Measurements from ENCODE around the gene C9.

C9 gene

DNA sequence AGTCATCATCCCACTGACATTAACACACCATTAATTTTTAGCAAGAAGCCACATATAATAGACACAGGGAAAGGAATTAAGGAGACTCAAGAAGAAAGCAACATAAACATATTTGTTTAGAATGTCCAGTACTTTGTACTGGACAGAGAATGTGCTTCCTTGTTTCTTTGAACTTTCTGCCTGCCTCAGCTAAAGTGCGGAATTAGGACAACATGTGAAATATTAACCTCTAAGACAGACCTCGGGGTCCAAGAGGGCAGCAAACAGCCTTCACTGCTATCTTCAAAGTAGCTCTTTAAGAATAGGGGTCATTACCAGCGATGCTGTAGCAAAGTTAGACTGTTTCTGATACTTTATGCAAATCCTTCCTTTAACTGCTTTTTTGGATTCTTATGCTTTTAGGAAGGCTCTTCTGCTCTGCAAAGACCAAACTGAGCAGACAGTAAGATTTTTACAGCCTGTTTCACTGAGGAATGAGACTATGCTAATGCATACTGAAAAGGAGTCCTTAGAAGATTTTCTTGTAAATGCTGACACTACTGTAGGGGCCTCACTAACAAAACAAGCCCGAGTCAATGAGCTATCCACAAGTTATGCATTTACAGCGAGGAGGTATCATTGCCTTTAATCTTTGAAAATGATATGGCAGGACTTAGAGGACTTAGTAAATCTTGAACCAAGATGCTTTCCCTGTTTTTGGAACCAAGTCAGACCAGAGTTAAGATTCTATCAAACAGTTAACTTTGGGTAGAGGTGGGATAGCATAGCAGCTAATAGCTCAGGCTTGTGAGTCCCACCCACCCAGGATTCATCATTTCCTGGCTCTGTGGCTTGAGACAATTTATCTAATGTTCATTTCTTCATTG is 36.7 kb upstream of the C9 start:
- Histone ChIP-seq H3K36me3 (ENCODE audit: insufficient read depth) (no peaks in the 10 kb centered on the region), H3K27ac (no peak overlapping the region), H3K4me2 (no peak overlapping the region), H3K27me3 (ENCODE audit: insufficient read depth, low read depth) (no peaks in the 10 kb centered on the region), H3K4me3 (IDR thresholded peaks at IDR 0.05; ENCODE audit: insufficient read depth, low read depth, low read length) (no peak overlapping the region), H3K4me1 (ENCODE audit: low read depth, poor library complexity, severe bottlenecking) (no peaks in the 10 kb centered on the region), H3K9ac (no peak overlapping the region), H2AFZ (ENCODE audit: low read depth) (no peak overlapping the region), H3K79me2 (ENCODE audit: insufficient read depth, low read depth) (no peaks in the 10 kb centered on the region), H4K20me1 (ENCODE audit: insufficient read depth) (no peaks in the 10 kb centered on the region)
- TF ChIP-seq, protein P1, sequence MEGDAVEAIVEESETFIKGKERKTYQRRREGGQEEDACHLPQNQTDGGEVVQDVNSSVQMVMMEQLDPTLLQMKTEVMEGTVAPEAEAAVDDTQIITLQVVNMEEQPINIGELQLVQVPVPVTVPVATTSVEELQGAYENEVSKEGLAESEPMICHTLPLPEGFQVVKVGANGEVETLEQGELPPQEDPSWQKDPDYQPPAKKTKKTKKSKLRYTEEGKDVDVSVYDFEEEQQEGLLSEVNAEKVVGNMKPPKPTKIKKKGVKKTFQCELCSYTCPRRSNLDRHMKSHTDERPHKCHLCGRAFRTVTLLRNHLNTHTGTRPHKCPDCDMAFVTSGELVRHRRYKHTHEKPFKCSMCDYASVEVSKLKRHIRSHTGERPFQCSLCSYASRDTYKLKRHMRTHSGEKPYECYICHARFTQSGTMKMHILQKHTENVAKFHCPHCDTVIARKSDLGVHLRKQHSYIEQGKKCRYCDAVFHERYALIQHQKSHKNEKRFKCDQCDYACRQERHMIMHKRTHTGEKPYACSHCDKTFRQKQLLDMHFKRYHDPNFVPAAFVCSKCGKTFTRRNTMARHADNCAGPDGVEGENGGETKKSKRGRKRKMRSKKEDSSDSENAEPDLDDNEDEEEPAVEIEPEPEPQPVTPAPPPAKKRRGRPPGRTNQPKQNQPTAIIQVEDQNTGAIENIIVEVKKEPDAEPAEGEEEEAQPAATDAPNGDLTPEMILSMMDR (conservative IDR thresholded peaks at IDR 0.05; ENCODE audit: low read depth, low read length) = no peak

DNA sequence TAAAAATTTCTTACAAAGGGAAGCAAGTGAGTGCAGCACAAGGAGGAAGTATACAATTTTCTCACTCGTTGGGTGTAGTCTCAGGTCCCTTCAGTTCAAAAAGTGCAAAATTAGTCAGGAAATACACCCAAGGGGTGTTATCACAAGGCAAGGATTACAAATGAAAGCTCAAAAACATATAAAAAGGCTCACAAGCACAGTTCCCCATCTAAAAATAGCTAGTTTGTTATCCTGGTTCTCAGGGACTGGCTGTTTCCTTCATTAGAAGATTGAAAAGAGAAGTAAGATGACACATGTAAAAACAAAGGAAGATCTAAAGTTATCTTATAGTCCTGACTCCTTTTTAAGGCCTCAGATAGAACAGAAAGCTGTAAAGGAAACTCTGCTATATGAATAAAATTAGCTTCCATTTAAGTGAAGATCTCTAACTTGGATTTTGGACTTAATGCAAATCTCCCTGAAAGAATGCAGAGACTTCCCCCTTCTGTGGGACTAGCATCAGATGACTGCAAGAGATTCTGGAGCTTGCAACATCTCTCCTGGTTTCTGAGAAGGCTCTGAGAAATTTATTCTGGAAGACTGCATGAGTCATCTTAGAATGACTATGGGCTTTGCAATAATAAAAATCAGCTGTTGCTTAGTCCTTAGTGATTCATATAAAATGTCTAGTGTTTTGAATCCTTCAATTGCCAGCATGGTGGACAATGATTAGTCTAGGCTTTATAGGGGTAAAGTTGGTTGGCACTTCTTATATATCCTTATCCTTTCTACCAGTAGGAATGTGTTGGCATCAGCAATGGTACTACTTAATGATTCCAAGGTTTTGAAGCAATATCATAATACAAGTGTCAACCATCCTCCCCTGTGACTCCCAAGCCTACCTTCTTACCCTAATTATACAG is 35.1 kb upstream of the C9 start:
- no peak overlapping the region for H3K27ac ChIP-seq
- H3K4me1 ChIP-seq (ENCODE audit: low read depth, poor library complexity, severe bottlenecking) = no peaks in the 10 kb centered on the region
- no peaks in the 10 kb centered on the region for H4K20me1 ChIP-seq (ENCODE audit: insufficient read depth)
- no peak overlapping the region for H2AFZ ChIP-seq (ENCODE audit: low read depth)
- no peaks in the 10 kb centered on the region for H3K79me2 ChIP-seq (ENCODE audit: insufficient read depth, low read depth)
- TF ChIP-seq, protein P1 (conservative IDR thresholded peaks at IDR 0.05; ENCODE audit: low read depth, low read length) = no peak
- no peaks in the 10 kb centered on the region for H3K36me3 ChIP-seq (ENCODE audit: insufficient read depth)
- no peak overlapping the region for H3K4me2 ChIP-seq
- no peaks in the 10 kb centered on the region for H3K27me3 ChIP-seq (ENCODE audit: insufficient read depth, low read depth)
- H3K4me3 ChIP-seq (IDR thresholded peaks at IDR 0.05; ENCODE audit: insufficient read depth, low read depth, low read length) = no peak overlapping the region
- H3K9ac ChIP-seq = no peak overlapping the region

DNA sequence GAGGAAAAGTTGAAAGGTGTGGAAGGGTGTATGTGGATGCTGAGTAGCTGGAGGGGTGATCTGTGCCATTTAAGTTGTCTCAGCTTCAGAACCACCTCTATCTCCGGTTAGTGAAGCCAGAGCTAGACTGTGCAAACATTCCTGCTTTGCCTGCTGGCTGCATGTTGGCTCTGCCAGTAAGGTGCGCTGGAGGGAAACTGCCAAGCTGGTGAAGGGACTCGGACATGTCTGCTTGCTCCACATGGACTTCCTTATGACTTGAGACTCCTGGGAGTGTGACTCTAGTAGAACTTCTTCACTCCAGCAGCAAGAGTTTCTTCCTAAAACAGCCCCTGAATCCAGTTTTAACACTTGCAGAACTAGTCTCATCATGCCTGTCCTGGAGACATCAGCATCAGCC is 32.5 kb upstream of the C9 start:
- H3K4me1 ChIP-seq (ENCODE audit: low read depth, poor library complexity, severe bottlenecking) = no peaks in the 10 kb centered on the region
- no peaks in the 10 kb centered on the region for H3K36me3 ChIP-seq (ENCODE audit: insufficient read depth)
- no peaks in the 10 kb centered on the region for H4K20me1 ChIP-seq (ENCODE audit: insufficient read depth)
- H3K4me2 ChIP-seq = no peak overlapping the region
- TF ChIP-seq, protein P1 (conservative IDR thresholded peaks at IDR 0.05; ENCODE audit: low read depth, low read length) = no peak
- no peak overlapping the region for H3K4me3 ChIP-seq (IDR thresholded peaks at IDR 0.05; ENCODE audit: insufficient read depth, low read depth, low read length)
- H3K79me2 ChIP-seq (ENCODE audit: insufficient read depth, low read depth) = no peaks in the 10 kb centered on the region
- H2AFZ ChIP-seq (ENCODE audit: low read depth) = no peak overlapping the region
- no peak overlapping the region for H3K27ac ChIP-seq
- H3K9ac ChIP-seq = no peak overlapping the region
- H3K27me3 ChIP-seq (ENCODE audit: insufficient read depth, low read depth) = no peaks in the 10 kb centered on the region

DNA sequence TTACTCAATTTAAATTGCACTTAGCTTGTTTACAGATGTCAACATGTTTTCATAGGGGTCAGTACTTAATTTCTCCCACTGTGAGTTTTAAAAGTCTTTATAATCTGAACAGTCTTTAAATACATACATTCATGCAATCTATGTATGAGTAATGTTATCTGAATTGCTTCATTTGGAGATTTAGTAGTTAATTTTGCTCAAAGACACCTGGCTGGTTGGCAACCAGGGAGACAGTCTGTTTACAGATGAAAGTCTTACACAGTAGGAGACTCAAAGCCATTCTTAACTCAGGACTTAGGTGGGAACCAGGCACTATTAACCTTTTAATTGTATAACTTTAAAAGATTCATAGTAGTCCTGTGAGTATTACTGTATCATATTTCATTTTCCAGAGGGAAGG is 31.2 kb upstream of the C9 start:
- Histone ChIP-seq H2AFZ (ENCODE audit: low read depth) (no peak overlapping the region), H3K79me2 (ENCODE audit: insufficient read depth, low read depth) (no peaks in the 10 kb centered on the region), H3K4me2 (no peak overlapping the region), H3K4me1 (ENCODE audit: low read depth, poor library complexity, severe bottlenecking) (no peaks in the 10 kb centered on the region), H3K36me3 (ENCODE audit: insufficient read depth) (no peaks in the 10 kb centered on the region), H3K27ac (no peak overlapping the region), H3K27me3 (ENCODE audit: insufficient read depth, low read depth) (no peaks in the 10 kb centered on the region), H3K9ac (no peak overlapping the region), H4K20me1 (ENCODE audit: insufficient read depth) (no peaks in the 10 kb centered on the region), H3K4me3 (IDR thresholded peaks at IDR 0.05; ENCODE audit: insufficient read depth, low read depth, low read length) (no peak overlapping the region)
- TF ChIP-seq, protein P1 (conservative IDR thresholded peaks at IDR 0.05; ENCODE audit: low read depth, low read length) = no peak
